VCaP (cell line): Measurements from ENCODE around the gene OR4N5.

Source experiments
- H3K27ac ChIP-seq: fragments of 450-650 bp; 2 replicates; pipeline ENCODE4 v1.5.1; 2017
- TF ChIP-seq, protein P1 (sequence below): fragments of 450-650 bp; conservative IDR thresholded peaks from 2 replicates; pipeline ENCODE4 v1.5.1; 2017; ENCODE audit warnings: mild to moderate bottlenecking, moderate library complexity

OR4N5 gene

GRCh38 chr14:20179880-20180279 is 41.3 kb downstream of the OR4N5 start:
- peak overlapping the region; percentile 79 for H3K27ac ChIP-seq
- TF ChIP-seq, protein P1, sequence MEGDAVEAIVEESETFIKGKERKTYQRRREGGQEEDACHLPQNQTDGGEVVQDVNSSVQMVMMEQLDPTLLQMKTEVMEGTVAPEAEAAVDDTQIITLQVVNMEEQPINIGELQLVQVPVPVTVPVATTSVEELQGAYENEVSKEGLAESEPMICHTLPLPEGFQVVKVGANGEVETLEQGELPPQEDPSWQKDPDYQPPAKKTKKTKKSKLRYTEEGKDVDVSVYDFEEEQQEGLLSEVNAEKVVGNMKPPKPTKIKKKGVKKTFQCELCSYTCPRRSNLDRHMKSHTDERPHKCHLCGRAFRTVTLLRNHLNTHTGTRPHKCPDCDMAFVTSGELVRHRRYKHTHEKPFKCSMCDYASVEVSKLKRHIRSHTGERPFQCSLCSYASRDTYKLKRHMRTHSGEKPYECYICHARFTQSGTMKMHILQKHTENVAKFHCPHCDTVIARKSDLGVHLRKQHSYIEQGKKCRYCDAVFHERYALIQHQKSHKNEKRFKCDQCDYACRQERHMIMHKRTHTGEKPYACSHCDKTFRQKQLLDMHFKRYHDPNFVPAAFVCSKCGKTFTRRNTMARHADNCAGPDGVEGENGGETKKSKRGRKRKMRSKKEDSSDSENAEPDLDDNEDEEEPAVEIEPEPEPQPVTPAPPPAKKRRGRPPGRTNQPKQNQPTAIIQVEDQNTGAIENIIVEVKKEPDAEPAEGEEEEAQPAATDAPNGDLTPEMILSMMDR = no peak

DNA sequence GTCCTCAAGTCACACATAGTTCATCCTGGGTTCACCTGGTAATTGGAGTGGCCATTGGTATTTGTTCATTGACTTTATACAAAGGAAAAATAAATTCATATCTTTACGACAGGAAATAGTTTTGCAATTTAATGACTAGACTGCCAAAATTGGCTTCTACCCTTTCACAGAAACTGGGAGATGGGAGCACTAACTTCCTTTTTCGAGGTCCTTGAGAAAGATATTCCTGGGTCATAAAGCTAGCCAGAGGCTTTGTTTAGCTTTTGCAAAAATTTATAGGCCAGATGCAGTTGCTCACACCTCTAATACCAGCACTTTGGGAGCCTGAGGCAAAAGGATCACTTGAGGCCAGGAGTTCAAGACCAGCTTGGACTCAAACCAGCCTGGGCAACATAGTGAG is 41.9 kb downstream of the OR4N5 start:
- H3K27ac ChIP-seq = peak overlapping the region; percentile 79
- TF ChIP-seq, protein P1 = no peak

DNA sequence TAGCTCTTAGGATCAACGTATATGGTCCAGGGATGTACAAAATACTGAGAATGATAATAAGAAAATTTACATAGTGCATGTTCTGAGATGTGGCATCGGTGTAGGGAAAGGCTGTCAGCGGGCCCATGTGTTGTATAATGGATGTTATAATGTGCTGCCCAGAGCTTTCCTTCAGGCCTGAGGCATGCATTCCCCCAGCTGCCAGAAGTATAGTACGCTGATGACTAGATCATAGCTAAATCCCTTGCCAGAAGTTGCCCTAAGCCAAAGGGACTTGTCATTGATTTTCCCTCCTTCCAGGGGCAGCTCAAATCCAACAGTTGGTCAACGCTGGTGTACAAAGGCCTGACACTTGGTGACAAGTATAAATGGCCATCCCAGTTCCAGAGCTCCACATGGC is 45.6 kb downstream of the OR4N5 start:
- TF ChIP-seq, protein P1 = no peak
- H3K27ac ChIP-seq = no peak overlapping the region

DNA sequence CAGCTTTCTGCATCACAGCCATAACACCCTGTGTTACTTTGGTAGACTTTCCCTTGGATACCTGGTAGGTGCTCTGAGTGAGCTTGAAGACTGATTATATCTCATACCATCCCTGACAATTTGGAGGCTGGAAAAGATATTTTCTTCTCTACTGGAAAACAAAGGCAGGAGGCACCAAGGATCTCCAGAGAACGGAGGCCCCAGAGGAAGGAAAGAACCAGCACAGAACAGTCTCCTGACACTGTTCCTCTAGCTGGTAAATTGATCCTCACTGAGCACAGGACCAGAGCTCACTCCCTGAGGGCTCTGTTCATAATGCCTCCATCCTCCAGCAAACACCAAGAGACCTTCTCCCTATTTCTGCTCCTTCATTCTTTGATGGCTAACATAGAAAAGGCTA is 52.0 kb downstream of the OR4N5 start, which contains the start of gene OR11G2:
Gene OR11G2, plus strand, starts transcription at position 301 of the 400 bp plus-strand sequence. CDS start 6,542 bp downstream, outside the sequence.
- H3K27ac ChIP-seq = no peak within 1 kb of the TSS
- TF ChIP-seq, protein P1 = no peak

- TF ChIP-seq, protein P1 = no peak
- H3K27ac ChIP-seq = no peak overlapping the region
These were observed 52.8 kb downstream of the OR4N5 start for GRCh38 chr14:20191396-20191795.

DNA sequence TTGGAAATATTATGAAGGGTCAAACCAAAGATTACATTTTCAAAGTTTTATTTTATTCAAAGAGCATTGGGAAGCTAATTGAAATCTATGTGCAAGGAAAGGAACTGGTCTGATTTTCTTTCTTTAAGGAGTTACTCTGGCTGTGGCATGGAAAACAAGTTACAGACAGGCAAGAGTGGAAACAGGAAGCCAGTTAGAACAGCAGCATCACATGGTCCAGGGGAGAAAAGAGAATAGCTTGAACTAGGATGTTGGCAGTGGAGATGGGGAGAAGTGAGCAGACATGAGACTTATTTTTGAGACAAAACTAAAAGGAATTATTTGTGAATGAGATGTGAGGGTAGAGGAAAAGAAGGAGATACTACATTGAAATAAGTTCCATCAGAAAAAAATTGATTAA is 55.5 kb downstream of the OR4N5 start:
- TF ChIP-seq, protein P1 = no peak

More for the DNA sequence above, 55.5 kb downstream of the OR4N5 start:
- H3K27ac ChIP-seq = no peak overlapping the region
